ENCODE results near the gene FRAS1.
"Not testable (repeated sequence)": the region's sequence is repeated elsewhere in the genome, so short reads cannot be mapped to it uniquely, and the experiment has no call there.

Gene FRAS1, protein sequence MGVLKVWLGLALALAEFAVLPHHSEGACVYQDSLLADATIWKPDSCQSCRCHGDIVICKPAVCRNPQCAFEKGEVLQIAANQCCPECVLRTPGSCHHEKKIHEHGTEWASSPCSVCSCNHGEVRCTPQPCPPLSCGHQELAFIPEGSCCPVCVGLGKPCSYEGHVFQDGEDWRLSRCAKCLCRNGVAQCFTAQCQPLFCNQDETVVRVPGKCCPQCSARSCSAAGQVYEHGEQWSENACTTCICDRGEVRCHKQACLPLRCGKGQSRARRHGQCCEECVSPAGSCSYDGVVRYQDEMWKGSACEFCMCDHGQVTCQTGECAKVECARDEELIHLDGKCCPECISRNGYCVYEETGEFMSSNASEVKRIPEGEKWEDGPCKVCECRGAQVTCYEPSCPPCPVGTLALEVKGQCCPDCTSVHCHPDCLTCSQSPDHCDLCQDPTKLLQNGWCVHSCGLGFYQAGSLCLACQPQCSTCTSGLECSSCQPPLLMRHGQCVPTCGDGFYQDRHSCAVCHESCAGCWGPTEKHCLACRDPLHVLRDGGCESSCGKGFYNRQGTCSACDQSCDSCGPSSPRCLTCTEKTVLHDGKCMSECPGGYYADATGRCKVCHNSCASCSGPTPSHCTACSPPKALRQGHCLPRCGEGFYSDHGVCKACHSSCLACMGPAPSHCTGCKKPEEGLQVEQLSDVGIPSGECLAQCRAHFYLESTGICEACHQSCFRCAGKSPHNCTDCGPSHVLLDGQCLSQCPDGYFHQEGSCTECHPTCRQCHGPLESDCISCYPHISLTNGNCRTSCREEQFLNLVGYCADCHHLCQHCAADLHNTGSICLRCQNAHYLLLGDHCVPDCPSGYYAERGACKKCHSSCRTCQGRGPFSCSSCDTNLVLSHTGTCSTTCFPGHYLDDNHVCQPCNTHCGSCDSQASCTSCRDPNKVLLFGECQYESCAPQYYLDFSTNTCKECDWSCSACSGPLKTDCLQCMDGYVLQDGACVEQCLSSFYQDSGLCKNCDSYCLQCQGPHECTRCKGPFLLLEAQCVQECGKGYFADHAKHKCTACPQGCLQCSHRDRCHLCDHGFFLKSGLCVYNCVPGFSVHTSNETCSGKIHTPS (N-terminal part only)

DNA sequence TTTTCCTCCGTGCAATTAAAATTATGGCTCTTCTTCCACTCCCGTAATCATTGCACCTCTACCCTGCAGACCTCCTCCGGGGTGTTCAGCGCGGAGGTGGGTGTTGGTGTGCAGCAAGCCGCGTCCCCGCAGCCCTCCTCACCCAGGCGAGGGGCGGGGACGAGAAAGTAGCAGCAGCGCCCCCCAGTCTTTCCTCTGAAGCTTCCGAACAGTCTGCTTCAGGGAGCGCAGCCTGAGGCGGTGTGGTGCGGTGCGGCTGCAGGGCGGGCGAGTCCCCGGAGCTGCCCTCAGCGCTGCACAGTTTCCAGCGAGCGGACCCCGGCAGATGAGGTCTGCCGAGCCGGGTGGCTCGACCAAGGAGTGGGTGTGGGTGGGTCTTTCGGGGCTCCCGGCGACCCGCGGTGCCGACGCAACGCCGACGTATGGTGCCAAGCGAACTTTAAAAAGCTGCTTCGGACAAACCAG is at the start of gene FRAS1:
FRAS1 (plus strand) TSS at position 189 of the 465 bp plus-strand sequence. CDS start 687 bp downstream, outside the sequence.
- DNase-seq = peak; percentile 32

DNA sequence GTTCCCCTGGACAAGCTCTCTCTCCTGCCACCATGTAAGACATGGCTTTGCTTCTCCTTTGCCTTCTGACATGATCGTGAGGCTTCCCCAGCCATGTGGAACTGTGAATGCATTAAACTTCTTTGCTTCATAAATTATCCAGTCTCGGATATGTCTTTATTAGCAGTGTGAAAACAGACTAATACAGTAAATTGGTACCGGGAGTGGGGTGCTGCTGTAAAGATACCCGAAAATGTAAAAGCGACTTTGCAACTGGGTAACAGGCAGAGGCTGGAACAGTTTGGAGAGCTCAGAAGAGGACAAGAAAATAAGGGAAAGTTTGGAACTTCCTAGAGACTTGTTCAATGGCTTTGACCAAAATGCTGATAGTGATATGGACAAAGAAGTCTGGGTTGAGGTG is 46.1 kb upstream of the FRAS1 start:
- not testable (repeated sequence) for DNase-seq

DNA sequence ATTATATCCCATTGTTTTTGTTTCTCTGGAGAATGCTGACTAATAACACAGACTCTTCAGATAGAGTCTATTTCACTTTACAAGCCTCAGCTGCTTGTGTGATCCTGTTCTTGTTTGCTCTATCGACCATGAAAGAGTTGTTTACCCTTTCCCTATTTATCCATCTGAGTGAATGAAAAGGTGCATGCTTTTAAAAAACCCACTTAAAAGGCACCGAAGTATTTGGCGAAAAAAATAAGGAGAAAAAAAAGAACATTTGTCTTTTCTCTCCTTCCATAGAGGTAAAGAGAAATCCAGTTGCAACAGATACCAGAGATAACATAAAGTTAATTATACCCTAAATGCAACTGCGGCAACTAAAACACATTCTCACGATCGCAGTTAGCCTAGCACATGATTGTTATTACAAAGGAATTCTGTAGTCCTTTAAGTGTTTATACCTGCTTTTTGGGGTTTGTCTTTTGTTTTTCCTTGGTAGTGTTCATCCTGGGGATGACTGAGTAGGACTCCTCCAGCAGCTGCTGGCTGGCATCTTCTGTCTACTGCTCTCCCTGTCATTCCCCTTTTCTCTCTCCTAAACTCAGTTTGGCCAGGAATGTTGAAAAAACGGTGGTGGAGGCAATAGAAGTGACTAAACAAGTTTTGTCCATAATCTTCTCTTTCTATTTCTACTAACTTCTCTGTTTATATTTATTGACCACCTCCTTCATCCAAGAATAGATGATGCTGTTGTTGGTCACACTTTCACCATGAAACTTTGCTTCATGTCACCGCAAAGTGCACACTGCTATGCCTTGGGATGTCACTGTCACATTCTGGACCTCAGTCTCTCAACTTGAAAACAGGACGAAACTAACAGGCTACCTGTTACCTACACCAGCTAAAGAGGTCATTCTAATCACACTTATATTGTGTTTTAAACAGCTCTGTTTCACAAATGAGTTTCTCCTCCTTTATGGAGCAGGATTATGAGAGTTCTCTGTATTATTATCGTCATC is 41.9 kb upstream of the FRAS1 start:
- no peak for DNase-seq

DNA sequence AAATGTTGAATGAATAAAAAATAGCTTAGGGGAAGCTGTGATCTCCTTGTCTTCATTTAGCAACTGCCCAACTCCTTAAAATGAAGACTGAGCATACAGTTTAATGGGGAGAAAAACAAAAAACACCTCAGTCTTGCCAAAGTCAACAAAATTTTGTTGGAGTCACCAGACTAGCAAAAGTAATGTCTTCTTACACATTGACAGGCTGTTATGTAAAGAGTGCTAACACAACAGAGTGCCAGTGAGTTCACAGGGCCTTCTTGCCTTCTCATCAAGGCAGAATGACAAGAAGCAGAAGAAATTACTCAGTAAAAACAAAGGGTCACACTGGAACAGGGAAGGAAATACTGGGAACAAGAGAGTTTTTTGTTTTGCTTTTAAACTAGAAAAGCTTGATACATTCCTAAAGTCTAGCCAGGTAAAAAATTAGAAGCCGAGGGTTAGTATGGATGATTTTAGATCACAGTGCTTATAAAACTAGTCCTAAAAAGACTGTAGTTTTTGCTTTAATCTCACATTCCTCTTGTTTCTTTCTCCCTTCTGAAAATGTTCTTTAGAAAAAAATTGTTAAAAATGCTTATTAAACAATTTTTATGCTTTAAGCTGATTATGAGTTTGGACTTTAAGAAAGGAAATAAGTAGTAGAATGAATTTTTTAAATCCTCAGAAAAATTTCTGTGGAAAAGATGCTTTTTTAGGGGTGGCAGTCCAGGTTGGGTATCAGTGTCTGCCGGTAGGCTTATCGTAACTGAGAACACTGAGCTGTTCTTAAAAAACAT is 38.7 kb upstream of the FRAS1 start:
- no peak for DNase-seq

DNA sequence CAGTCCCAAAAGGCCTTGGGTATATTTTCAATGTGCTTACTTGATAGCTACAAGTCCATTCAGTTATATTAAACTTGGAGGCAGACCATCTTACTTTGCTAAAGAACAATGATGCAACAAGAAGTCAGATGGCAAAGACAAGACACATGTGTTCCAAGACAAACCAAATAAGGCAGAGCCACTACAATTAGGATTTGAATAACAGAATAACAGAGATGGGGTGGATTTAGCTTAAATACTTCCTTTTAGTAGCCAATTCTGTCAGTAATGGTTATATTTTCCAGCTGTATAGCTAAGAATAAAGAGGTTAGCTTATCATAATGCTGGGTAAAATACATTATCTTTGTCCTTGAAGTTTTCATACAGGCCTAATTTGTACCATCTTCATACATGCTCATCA is 37.7 kb upstream of the FRAS1 start:
- DNase-seq = no peak

DNA sequence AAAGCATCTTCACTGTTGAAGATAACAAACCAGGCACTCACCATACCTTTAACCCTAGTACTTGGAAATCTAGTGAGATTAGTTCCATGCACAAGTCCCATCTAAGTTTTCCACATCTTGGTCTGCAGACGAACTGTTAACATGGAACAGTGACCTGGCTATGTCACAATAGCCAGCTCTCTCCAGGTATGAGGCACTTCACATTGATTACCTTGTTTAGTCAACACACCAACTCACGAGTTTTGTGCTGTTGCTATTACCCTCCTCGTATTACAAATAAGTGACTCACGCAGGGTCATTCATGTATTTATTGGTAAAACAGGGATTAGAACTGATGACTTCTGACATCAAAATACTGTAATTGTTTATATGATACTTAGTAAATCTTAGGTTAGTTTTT is 36.4 kb upstream of the FRAS1 start:
- DNase-seq = no peak

DNA sequence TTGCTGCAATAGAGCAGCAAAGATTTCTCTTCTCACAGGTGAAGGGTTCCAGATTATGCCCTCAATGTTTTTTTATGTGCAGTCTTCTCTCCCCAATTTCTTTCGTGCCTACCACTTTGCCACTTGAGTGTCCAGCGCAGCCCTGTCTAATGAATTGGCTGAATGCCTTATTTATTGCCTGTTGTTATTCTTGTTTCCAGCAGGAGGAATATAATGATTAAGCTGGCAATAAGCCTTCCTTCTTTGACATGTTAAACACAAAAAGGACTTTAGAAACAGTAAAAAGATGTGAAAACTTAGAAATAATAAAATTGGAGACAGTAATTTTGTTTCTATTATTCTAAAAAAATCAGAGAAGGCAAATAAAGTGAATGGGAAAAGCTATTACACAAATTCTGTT is 34.6 kb upstream of the FRAS1 start:
- DNase-seq = no peak

DNA sequence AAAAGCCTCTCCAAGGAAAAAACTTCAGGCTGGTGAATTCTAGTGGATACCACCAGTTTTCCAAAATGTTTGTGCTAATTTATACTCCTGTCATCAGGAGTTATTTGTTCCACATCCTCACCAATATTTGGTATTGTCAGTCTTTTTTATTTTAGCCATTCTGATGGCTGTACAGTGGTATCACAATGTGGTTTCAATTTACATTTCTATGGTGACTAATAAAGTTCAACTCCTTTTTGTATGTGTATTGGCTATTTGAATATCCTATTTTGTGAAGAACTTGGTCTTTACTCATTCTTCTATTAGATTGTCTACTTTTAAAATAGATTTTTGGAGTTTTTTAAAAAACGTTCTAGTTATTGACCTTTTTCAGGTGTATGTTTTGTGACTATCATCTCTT is 33.0 kb upstream of the FRAS1 start:
- no peak for DNase-seq

DNA sequence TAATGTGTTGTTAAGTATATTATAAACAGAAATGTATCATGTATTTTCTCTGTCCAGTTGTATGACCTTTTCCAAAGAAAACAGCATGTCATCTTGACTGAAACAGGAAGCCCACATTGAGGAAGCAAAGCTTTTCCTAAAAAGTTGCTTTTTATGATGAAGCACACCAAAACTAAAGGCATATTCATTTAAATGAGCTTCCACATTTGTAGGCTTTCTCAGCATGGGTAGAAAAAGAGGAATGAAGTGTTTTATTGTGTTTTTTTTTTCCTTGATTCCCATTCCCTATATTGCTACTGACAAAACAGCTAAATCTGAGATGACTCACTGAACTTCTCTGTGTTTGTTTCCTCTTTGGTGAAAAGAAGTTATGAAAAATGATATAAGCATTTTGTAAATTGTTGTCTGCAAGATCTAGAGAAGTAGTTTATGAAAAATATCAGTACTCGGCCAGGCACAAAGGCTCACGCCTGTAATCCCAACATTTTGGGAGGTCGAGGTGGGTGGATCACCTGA is 32.5 kb upstream of the FRAS1 start:
- no peak for DNase-seq

DNA sequence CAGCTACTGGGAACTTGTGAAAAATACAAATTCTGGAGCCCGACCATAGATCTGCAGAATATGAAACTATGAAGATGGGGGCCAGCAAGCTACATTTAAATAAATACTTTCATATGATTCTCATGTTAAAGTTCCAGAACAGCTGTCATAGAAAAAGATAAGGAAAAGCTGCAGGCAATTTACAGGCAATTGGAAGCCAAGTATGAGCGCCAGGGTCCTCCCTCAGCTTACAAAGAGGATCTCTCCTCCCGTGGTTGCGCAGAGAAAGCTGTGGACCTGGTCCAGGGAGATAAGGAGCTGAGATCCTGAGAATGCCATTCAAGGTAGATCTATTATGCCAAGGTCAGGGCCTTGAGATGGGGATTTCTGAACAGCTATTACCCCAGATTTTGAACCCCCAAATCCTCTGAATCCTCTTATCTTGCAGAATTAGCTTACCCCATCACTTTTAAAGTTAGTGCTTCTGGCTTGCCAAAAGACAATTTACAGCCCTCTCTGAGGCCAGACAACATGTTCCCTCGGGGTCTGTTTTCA is 25.6 kb upstream of the FRAS1 start:
- DNase-seq = no peak

DNA sequence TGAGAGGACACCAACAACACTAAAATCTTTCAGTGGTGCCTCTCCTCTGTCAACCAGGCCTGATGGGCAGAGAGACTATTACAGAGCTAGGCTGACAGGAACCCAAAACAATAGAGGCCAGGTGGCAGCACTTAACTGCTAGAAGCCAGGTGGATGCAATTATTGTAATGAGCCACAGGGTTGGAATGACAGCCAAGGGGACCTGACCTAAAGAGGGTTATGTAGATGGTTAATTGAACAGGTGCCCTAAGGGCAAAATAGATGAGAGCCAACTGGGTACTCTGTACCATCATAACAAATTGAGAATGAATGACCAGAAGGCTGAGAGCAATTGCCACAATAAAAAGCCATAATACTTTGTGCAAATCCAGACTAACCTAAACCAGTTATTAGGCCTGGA is 24.7 kb upstream of the FRAS1 start:
- DNase-seq = no peak

DNA sequence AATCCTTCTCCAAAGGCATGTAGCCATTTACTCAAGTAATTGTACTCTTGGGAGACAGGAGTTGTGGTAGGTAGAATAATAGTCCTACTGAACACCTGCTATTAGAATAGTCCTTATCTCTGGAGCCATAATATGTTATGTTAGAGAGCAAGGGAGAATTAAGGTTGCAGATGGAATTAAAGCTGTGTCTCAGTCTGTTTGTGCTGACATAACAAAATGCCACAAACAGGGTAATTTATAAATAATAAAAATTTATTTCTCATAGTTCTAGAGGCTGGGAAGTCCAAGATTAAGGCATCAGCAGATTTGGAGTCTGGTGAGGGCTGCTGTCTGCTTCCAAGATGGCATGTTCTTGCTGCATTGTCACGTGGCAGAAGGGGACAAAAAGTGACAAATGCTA is 24.2 kb upstream of the FRAS1 start:
- DNase-seq = no peak

DNA sequence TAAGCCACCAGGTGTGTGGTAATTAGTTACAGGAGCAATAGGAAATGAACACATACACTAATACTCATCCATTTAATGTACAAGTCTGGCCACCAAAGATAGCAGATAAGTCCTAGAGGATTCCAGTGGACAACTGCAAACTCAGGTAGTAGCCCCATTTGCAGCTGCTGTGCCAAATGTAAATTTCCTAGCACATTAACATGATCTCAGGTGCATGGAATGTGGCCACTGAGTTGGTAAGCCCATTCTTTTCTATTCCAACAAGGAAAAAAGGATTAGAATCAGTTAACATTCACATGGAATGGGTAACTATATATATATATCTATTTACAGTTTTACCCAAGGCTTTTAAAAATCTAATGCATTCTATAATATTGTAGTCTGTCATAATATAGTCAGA is 23.3 kb upstream of the FRAS1 start:
- no peak for DNase-seq

DNA sequence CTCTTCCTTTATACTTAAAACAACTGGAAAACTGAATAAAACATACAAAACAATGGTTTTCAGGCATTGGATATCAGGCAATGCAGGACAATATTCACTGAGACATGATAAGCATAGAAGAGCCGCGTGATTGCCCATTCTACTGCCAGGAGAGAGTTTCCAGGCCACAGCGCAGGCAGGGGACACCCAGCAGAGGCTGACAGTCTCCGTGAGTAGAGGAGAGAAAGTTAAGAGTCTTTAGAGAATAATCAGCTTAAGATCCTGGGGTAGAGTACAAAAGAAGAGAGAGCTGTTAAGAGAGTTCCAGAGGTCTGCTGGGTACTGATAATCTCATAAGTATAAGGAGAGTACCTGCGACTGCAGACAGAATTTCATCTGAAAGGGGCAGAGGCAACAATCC is 18.4 kb upstream of the FRAS1 start:
- DNase-seq = no peak

DNA sequence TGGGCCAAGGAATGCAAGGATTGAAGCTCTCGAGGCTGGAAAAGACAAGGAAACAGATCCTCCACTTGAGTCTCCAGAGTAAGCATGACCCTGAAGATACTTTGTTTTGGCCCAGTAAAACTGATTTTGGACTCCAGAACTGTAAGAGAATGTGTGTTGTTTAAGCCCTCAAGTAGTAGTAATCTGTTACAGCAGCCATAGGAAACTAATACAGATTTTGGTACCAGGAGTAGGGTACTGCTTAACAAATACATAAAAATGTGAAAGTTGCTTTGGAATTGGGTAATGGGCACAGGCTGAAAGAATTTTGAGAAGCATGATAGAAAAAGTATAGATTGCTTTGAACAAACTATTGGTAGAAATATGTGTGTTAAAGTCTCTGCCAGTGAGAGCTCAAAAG is 17.4 kb upstream of the FRAS1 start:
- no peak for DNase-seq

DNA sequence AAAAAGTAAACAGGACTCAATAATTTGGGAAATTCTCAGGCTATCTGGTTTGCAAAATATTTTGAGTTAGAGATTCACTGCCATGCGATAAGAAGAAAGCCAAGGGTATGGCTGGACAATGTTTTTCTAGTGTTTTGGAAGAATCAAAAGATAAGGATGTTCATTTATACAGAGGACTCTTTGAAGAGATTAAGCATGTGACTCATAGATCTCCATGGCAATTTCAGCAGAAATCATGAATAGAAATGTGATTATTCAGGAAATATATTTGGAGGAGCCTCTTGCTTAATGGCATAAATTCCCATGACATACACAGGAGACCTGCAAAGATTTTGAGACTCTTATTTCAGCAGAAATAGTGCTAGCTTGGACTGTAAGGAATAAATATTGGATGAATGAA is 16.7 kb upstream of the FRAS1 start:
- DNase-seq = no peak

DNA sequence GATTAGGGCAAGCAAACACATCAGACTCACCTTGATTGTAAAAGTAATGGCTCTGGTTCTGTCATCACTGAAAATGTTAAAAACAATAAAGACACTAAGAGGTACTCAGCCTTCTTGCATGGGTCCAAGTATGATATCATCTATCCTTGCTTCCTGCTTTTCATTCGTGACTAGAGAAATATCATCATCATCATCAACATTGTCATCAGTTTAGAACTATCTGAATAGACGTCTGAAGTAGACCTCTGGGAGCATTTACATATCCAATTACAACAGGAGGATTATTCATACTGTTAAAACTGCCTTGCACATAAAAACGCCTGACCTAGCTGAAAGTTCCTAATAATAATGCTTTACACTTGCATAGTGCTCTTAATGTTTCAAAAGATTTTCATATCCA is 9.8 kb upstream of the FRAS1 start:
- DNase-seq = no peak

DNA sequence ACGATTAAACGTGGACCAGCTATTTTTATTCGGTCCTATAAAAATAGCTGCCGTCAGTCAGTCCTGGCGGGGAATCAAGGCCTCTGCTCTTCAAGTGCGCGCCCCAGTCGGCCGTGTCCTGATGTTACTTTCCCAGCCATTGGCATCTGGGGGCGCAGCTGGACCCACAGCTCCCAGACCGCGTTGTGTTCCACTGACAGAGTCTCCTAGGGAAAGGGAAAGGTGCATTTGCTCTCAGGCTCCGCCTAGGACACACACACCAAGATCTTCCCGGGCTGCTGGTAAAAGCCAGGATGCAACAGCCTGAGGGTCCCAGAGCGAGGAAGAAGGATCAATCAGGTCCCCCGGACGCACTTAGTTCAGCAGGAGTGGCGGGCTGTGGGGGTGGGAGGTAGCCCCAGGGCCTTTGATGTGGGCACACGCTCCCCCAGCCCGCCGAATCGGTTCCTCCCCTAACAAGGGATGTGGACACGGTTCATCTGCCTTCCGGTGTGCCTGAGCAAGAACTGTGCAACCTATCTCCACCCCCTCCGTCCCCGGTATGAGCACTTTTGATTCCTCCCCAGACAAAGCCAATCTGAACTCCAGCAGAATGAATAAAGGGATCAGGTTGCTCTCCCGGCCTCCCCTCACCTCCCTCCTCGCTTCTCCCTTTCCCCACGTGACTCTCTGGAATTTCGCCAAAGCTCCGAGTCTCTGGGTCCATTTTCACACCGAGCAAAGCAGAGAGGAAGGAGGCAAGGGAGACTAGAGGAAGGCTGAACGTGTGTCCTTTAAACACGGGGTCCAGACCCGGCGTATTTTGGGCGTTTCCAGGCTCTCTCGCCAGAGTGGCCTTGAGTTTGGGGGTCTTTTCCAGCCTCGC is 626 bp upstream of the FRAS1 start:
- DNase-seq = peak; percentile 50

DNA sequence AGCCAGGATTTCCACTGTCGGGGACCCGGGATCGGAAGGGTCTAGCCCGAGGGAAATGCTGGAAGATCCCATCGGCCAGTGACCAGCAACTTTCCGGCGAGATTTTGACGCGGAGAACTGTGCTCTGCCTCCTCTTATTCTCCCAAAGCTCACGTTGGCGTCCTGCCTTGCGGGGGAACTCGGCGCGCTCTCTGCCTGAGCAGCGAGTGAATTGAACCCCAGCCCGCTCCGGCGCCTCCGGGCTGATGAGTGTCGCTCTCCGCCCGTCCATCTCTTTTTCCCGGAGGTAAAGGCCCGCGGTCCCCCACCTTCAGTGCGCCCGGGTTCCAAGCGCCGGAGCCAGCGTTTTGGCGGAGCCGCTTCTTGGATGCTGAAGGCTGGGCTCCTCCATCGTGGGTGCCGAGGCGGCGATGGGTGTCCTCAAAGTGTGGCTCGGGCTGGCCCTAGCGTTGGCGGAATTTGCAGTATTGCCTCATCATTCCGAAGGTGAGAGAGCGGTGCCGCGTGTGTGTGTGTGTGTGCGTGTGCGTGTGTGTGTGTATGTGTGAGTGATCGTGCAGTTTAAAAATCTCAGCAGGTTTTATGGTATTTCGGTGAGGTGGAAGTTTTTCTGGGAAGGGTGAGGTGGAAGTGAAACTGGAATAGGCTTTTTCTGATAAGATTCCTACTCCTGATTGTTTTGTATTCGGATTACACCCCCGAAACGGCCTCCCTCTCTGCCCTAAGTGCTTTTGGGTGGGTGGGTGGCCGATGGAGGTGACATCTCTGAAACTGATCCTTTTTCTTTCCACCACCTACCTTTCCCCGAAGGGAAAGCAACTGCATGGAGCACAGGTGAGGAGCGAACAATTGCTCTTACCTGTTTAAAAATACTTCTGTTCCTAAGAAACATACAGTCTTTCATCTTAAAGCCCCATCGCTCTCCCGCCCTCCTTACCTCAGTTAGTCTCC is 752 bp downstream of the FRAS1 start:
- peak; percentile 60 for DNase-seq
